ENCODE measurements around the gene EIF2B4. TPM values are rescaled to one million over a fixed set of nuclear protein-coding genes. Genes with fewer than 3 reads are reported as not detected.

EIF2B4 gene
- total and polyA plus RNA-seq, 9 of the 15 experiments (the other 6 are each of a cell fraction or from before 2014, with no cell fraction given): 29.7 to 80.3 (median 58.9) TPM

DNA sequence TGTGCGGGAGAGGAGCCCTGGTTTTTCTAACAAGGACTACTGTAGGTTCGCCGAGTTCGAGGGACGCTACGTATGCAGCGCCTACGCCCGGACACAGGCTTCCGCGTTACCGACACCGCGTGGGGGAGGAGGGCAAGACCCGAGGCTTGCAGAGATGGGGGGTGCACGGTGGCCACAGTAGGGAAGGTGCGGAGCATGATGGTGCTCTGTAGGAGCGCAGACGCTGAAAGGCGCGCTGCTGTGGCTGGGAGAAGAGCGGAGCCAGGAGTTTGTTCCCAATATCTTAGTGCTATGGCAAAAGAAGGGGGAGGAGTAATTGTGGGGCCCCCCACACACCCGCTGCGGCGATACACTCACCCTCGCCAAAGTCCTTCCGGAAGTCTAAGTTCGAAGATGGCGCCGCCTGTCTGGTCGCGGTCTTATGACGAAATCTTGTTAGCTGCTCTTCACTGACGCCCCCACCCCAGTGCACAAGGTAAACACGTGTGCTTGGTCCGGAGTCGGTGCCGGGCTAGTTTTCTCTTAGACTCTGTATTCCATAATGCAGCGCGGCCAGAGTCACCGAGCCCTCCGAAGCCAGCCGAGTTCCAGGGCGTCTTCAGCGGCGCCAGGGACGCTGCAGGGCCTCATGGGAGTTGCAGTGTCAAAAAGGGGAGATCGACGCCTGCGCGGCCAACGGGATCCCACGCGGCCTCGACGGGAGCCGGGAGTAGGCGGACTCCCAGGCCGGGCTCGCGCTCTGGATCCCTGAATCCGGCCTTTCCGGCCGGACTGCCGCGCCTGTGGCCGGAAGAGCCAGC lies 13.6 kb downstream of the EIF2B4 start, which contains the start of gene GTF3C2 (continued):
- TF ChIP-seq, protein P1, sequence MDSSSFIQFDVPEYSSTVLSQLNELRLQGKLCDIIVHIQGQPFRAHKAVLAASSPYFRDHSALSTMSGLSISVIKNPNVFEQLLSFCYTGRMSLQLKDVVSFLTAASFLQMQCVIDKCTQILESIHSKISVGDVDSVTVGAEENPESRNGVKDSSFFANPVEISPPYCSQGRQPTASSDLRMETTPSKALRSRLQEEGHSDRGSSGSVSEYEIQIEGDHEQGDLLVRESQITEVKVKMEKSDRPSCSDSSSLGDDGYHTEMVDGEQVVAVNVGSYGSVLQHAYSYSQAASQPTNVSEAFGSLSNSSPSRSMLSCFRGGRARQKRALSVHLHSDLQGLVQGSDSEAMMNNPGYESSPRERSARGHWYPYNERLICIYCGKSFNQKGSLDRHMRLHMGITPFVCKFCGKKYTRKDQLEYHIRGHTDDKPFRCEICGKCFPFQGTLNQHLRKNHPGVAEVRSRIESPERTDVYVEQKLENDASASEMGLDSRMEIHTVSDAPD (CRISPR knock-in tag; IDR thresholded peaks at IDR 0.05): no peak
- TF ChIP-seq NFATC3 (IDR thresholded peaks at IDR 0.05): 0 out of 2 replicates have a peak, but pooled peaks have one; percentile 28
- TF ChIP-seq DACH1 (IDR thresholded peaks at IDR 0.05; ENCODE audit: partially characterized antibody): no peak
- no peak for TF ChIP-seq ZNF232 (CRISPR knock-in tag; IDR thresholded peaks at IDR 0.05)
- peak; percentile 51; the same call in 1 of the 2 replicates for TF ChIP-seq SMAD3 (CRISPR knock-in tag; conservative IDR thresholded peaks at IDR 0.05)
- no peak for TF ChIP-seq GABPB2 (CRISPR knock-in tag; conservative IDR thresholded peaks at IDR 0.05)
- TF ChIP-seq YY1 (IDR thresholded peaks at IDR 0.05; ENCODE audit: borderline replicate concordance in 1 of 3, control insufficient read depth in 1 of 3, extremely low read depth in 1 of 3, insufficient read depth in 3 of 3, insufficient read length in 1 of 3, insufficient replicate concordance in 2 of 3, low read depth in 1 of 3, low read length in 2 of 3): peak; percentile 79 to 96 (median 94)
- no peak; the same call in 1 of the 2 replicates for TF ChIP-seq RNF2 (IDR thresholded peaks at IDR 0.05)
- TF ChIP-seq POLR2AphosphoS5 (IDR thresholded peaks at IDR 0.05; ENCODE audit: control insufficient read depth, insufficient read depth, low read depth, low read length): peak; percentile 48
- TF ChIP-seq ELF4 (CRISPR knock-in tag; IDR thresholded peaks at IDR 0.05): peak; percentile 29; the same call in 1 of the 2 replicates
- no peak for TF ChIP-seq CLOCK (CRISPR knock-in tag; IDR thresholded peaks at IDR 0.05; ENCODE audit: borderline replicate concordance)
- TF ChIP-seq SOX6 (IDR thresholded peaks at IDR 0.05): peak; percentile 47; the same call in 1 of the 2 replicates
- no peak for TF ChIP-seq NR0B1 (IDR thresholded peaks at IDR 0.05; ENCODE audit: partially characterized antibody)
- peak; percentile 36 for TF ChIP-seq TAF1 (IDR thresholded peaks at IDR 0.05; ENCODE audit: control insufficient read depth, extremely low read depth, insufficient read depth, low read length, severe bottlenecking)

All from K562 (cell line).